Measurements from ENCODE around the gene RHOJ.
"Not testable (repeated sequence)": the region's sequence is repeated elsewhere in the genome, so short reads cannot be mapped to it uniquely, and the experiment has no call there.

RHOJ gene

GRCh38 chr14:63269561-63270225 lies 65.5 kb downstream of the RHOJ start:
- DNase-seq, result no peak

DNA sequence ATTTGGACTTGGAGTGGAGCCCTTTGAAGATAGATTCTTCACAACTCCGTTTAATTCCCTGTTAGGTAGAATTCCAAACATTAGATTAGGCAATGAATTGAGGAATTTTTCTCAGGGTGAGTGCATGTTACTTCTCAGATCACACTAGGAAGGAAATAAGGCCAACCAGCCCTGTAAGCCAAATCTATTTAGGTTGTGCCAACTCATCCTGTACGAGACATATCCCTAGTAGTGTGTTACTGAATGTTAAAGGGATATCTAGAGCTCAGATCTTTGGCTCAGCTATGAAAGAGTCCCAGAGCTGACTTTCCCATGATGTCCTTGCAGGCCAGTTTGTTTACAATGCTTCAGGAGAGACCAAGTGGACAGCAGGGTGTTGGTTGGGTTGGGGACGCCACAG lies 68.9 kb downstream of the RHOJ start:
- DNase-seq, result no peak

DNA sequence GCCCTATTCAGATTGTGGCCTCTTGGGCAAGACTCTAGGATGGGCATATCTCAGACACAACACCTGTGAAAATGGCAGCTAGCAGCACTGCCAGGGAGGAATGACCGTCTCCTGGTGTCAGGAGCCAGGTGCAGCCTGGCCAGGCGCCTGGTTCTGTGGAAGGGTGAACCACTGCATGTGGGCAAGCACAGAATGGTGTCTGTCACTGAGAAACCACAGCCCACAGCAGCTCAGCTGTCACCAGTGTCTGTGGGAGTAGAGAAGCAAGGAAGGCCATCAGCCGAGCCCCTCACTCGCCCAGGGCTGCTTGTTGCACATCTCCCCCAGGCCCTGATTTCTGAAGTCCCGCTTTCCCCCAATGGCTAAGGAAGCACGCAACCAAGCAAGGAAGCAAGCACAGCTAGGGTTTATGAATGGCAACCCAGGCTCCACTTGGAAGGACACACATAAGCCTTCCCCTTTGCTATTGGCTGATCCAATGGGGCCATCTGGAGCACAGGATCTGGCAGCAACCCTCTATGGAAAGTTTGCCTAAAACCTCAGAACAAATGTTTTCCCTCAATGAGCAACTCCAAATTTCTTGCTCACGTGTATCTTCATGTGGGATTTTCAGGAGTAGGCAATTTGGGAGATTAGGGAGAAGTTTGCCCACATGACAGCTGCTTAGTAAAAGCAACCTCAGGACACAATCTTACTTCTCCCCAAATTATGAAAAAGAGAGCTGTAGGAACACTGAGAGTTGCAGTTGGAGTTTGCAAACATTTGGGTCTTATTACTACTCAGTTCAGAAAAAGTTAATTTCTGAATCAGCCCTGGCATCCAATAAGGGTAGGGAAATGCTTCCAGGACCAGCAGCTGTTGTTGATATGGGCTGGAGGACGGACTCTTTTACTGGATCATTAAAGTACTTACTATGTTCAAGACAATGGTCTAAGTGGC lies 69.7 kb downstream of the RHOJ start:
- DNase-seq, result no peak

GRCh38 chr14:63275611-63276010 lies 71.4 kb downstream of the RHOJ start:
- DNase-seq, result no peak

- DNase-seq, result no peak
Measured at GRCh38 chr14:63276016-63276415, 71.8 kb downstream of the RHOJ start.

GRCh38 chr14:63276492-63277342 lies 72.5 kb downstream of the RHOJ start:
- no peak for DNase-seq

DNA sequence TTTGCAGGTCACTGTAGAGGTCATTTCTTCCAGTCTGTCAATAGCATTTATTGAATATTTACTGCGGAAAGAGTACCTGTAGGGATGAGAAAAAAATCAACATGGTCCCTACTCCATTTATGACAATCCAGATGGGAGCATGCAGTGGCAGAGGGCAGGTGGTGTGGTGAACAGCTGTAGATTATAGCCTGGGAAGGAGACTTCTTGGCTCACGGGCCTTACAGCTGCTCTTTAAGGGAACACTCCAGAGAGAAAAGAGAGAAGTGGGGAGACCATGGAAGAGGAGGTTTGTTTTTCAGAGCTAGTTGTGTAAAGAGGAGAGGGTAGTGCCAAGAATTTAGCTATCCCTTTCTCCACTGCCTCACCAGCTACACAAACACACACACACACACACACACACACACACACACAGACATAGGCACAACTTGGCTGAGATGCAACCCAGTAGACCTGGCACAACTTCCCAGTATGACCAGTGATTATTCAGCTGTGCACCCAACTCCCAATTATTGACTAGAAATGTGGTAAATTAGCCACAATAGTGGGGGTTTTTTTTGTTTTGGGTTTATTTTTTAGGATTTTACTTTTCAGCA lies 73.4 kb downstream of the RHOJ start:
- DNase-seq, result no peak

DNA sequence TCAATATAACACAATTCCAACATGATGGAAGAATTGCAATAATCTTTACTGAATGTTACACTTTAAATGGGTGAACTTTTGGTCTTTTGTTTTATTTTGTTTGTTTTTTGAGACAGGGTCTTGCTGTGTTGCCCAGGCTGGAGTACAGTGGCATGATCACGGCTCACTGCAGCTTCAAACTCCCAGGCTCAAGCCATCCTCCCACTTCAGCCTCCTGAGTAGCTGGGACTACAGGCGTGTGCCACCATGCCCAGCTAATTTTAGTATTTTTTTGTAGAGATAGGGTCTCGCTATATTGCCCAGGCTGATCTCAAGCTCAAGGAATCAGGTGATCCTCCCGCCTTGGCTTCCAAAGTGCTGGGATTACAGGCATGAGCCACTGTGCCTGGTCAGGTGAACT lies 75.7 kb downstream of the RHOJ start:
- not testable (repeated sequence) for DNase-seq

GRCh38 chr14:63282997-63283883 lies 79.0 kb downstream of the RHOJ start:
- DNase-seq, result no peak

DNA sequence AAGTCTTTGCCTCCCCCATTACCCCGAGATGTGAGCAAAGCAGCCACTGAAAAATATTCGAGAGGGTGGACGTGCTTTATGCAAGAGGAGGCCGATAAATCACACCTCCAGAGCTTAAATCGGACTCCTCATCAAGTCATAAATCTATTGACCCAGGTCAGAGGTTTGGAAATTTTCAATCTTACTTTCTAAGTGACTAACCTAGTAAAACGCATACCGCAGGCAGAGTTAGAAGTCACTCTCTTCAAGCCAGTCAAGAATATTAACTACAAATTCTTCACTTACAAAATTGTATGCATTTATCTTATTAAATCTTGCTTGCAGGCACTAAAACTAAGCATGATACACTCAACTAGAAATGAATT lies 79.6 kb downstream of the RHOJ start:
- DNase-seq, result no peak

GRCh38 chr14:63286071-63286470 lies 81.8 kb downstream of the RHOJ start:
- no peak for DNase-seq

DNA sequence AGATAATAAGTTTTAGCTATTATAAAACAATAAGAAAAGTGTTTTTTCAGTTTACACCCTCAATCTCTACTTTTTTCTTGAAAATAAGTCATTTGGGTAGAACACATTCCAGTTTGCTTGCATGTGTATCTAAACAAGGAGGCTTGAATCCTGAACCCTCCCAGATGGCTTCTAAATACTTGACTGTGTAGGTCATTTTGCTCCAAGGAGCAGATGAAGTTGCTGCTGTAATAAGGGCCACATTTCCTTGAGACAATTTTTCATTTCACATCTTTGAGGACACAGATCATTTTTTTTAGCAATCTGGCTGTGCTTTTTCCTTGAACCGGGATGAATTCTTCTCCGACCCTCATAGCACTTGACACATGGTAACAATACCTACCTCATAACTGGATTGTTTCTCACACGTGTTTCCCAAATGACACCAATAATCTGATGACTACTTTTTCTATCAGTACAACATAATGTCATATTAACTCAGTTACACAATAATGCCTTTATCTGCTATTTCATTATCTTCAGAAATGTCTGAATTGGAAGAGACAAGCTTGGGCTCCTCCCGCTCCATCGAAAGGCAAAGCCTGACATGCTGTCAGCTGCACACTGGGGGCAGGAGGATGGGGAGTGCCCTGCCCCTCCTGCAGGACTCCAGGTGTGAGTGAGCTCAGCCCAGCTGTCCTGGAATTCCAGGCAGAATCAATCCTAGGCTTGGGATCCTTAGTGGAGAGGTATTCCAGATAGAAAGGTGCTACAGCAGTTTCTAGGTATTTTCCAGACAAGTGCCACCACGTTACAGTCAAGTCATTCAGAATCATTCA lies 83.6 kb downstream of the RHOJ start:
- DNase-seq, result no peak

- no peak for DNase-seq
Measured at GRCh38 chr14:63288853-63289252, 84.6 kb downstream of the RHOJ start.

DNA sequence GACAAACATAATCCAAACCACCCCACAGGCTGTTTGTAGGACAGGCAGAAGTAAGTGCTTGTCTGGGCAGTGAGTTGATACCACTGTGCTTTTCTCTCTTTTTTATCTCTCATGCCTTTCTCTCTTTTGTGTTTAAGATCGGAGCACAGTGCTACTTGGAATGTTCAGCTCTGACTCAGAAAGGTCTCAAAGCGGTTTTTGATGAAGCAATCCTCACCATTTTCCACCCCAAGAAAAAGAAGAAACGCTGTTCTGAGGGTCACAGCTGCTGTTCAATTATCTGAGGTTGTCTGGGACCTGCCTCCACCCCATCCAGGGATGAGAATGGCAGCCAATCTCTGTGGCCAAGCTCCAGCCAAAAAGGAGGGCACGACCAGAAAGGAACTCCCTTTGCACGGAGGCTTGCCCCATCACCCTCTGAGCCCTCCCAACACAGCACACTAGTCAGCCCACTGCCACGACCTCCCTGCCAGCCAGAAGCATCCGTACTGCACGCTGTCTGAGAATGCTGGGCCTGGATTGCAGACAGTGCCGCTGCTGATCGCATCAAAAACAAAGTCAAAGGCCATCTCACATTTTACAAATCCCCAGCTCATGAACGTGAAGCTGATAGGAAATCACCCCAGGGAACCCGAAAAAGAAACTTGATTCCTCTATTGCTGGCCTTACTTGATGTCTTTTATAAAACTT lies 86.6 kb downstream of the RHOJ start:
- DNase-seq, result no peak

- no peak for DNase-seq
Measured at GRCh38 chr14:63292805-63293204, 88.6 kb downstream of the RHOJ start.

DNA sequence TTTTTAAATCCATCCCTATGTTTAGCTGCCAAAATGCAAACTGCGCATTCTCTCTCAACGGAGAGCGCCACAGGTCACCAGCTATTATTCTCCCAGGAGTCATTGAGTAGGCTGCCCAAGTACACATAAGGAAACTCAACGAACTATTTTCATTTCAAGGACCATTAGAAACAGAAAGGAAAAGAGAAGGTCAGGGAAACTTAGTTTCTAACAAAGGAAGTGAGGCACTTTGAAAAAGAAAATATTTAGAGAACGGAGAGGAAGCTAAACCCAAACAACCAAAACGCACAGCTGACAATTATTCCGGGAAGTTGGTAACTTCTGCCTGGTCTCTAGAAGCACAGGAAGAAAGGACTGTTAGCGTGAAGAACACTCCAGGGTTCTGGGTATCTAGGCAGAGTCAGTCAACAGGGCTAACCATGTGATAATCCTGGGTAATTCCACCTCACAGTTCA lies 91.0 kb downstream of the RHOJ start:
- no peak for DNase-seq

DNA sequence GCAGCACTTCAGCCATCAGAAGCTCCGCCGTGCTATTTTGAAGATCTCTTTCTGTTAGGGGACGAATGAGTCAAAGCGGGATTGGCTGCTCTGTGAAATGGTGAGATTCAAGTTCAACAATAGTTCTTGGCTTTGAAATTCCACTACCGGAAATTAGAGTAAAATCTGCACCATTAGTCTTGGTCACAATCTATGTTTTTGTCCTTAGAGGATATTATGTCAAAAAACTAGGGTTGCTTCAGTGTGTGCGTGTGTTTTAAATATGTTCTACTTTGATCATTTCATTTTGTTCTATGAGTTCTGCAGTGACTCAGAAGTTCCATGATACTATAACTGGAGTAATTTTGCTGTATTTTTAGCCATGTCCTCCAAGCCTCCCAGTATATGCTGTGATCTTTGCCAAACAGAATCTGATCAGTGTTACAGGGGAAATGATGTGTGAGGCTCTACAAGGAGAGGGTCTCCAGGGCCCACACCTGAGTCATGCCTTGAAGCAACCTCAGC lies 91.9 kb downstream of the RHOJ start:
- DNase-seq, result no peak

- no peak for DNase-seq
Measured at GRCh38 chr14:63297372-63298063, 93.3 kb downstream of the RHOJ start.

DNA sequence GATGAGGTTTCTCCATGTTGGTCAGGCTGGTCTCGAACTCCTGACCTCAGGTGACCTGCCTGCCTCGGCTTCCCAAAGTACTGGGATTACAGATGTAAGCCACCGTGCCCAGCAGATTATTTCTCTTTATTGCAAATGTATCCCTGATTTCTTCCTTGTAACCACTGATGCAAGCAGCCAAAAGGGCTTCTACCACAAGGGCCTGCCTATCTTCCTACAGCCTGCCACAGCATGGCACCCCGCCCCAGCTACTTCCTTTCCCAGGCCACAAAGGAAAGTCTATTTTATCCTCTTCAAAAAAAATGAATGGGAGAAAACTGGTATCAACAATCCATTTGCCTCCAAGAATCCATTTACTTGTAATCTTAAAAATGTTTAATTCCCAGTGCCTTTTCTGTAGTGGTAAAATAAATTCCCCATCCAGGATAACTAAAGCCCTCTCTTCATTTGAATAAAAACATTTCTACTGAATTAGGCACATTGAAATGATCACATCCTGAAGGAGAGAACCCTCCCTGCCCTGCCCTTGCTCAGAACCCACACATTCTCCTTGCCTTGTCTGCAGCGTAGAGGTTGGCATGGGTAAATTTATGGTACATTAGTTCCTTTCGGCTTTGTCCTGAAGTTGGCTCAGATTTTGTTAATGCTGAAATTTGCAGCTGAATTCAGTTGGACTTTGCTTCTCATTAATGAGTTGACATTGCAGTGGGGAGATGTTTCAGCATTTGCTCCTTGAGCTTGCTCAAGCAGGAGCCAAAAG lies 95.3 kb downstream of the RHOJ start:
- DNase-seq, result no peak
